ENCODE data around the gene SUGCT. TPM values are rescaled to one million over a fixed set of nuclear protein-coding genes. Genes with fewer than 3 reads are reported as not detected.

SUGCT gene
- total and polyA plus RNA-seq, 4 donors, result 2.4 to 5.3 (median 3.3) TPM

- Histone ChIP-seq H3K4me1 (ENCODE audit: control insufficient read depth, insufficient read depth, low read length) (no peaks in the 10 kb centered on the region), H3K36me3 (ENCODE audit: control insufficient read depth, insufficient read depth, low read length) (no peaks in the 10 kb centered on the region), H3K27me3 (ENCODE audit: control insufficient read depth, insufficient read depth, low read length) (no peaks in the 10 kb centered on the region), H3K9me3 (ENCODE audit: control insufficient read depth, insufficient read depth, low read length) (no peaks in the 10 kb centered on the region), H3K4me3 (ENCODE audit: low read depth, low read length) (no peak overlapping the region), H3K27ac (ENCODE audit: low read depth, low read length) (no peak overlapping the region)
- no peak for DNase-seq (ENCODE audit: low read depth in 4 of 6, low spot score in 6 of 6)
- WGBS (ENCODE audit: insufficient coverage), result 50% methylated on average over 1 of the region's 1 CpG
These were observed 51.8 kb downstream of the SUGCT start for GRCh38 chr7:40186586-40186985.

- Histone ChIP-seq H3K27ac (ENCODE audit: low read depth, low read length) (no peak overlapping the region), H3K4me1 (ENCODE audit: control insufficient read depth, insufficient read depth, low read length) (no peaks in the 10 kb centered on the region), H3K36me3 (ENCODE audit: control insufficient read depth, insufficient read depth, low read length) (no peaks in the 10 kb centered on the region), H3K9me3 (ENCODE audit: control insufficient read depth, insufficient read depth, low read length) (no peaks in the 10 kb centered on the region), H3K27me3 (ENCODE audit: control insufficient read depth, insufficient read depth, low read length) (no peaks in the 10 kb centered on the region), H3K4me3 (ENCODE audit: low read depth, low read length) (no peak overlapping the region)
- DNase-seq (ENCODE audit: low read depth in 4 of 6, low spot score in 6 of 6), result no peak
- WGBS (ENCODE audit: insufficient coverage), result 100% methylated on average over 1 of the region's 2 CpGs
These were observed 57.2 kb downstream of the SUGCT start for GRCh38 chr7:40192036-40192435.

DNA sequence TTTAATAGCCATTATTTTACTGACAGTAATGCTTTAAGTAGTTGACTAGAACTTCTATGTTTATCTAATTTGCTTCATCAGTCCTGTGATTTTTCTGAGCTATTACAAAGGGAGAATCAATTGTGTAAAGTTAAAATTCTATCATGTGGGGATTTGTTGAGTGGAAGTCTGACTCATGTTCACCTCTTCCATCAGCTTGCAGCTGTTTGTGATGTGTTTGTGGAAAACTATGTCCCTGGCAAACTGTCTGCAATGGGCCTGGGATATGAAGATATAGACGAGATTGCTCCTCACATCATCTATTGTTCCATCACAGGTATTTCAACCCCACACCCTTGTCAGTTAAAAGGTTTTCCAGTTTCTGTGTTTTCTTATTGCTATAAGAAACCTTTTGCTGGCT is 59.9 kb downstream of the SUGCT start:
- no CpG with 5 or more reads among the region's 1 CpG for WGBS (ENCODE audit: insufficient coverage)
- no peaks in the 10 kb centered on the region for H3K9me3 ChIP-seq (ENCODE audit: control insufficient read depth, insufficient read depth, low read length)
- no peaks in the 10 kb centered on the region for H3K4me1 ChIP-seq (ENCODE audit: control insufficient read depth, insufficient read depth, low read length)
- no peak overlapping the region for H3K27ac ChIP-seq (ENCODE audit: low read depth, low read length)
- H3K36me3 ChIP-seq (ENCODE audit: control insufficient read depth, insufficient read depth, low read length), result no peaks in the 10 kb centered on the region
- DNase-seq (ENCODE audit: low read depth in 4 of 6, low spot score in 6 of 6), result no peak
- H3K4me3 ChIP-seq (ENCODE audit: low read depth, low read length), result no peak overlapping the region
- no peaks in the 10 kb centered on the region for H3K27me3 ChIP-seq (ENCODE audit: control insufficient read depth, insufficient read depth, low read length)

- Histone ChIP-seq H3K36me3 (ENCODE audit: control insufficient read depth, insufficient read depth, low read length) (no peaks in the 10 kb centered on the region), H3K27me3 (ENCODE audit: control insufficient read depth, insufficient read depth, low read length) (no peaks in the 10 kb centered on the region), H3K27ac (ENCODE audit: low read depth, low read length) (no peak overlapping the region), H3K9me3 (ENCODE audit: control insufficient read depth, insufficient read depth, low read length) (no peaks in the 10 kb centered on the region), H3K4me1 (ENCODE audit: control insufficient read depth, insufficient read depth, low read length) (no peaks in the 10 kb centered on the region), H3K4me3 (ENCODE audit: low read depth, low read length) (no peak overlapping the region)
- no CpG with 5 or more reads among the region's 2 CpGs for WGBS (ENCODE audit: insufficient coverage)
- DNase-seq (ENCODE audit: low read depth in 4 of 6, low spot score in 6 of 6), result no peak
These were observed 62.7 kb downstream of the SUGCT start for GRCh38 chr7:40197527-40197926.

DNA sequence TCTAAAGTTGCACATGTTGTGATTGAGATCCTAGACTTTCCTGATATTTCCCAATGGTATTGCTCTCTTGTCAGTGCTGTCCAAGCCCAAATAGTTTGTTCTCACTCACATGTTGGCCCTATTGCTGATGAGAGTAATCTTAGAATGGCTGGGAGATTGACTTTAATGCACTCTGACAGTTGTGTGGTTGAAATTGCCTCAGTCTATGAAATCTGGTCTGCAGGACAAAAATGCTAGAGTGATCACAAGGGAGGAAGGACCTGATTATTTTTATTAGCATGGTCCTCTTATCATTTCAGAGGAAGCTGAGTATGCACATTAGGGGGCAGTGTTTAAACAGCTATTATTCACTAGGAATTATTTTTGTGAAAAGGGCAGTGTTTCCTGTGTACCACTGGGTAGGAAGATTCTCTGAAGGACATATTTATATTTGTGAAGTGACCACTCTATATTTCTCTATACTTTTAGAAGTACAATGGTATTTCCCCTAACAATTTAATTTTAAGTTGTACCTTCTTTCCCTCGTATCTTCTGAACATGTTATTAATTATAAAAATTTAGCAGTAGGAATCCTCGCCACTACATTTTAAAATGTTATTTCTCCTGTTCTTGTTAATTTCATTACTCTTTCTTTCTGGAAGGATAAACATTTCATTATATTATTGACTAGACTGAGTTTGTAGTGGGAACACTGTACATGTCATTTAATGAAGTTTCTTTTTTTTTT is 64.4 kb downstream of the SUGCT start:
- Histone ChIP-seq H3K27me3 (ENCODE audit: control insufficient read depth, insufficient read depth, low read length) (no peaks in the 10 kb centered on the region), H3K27ac (ENCODE audit: low read depth, low read length) (no peak overlapping the region), H3K9me3 (ENCODE audit: control insufficient read depth, insufficient read depth, low read length) (no peaks in the 10 kb centered on the region), H3K4me1 (ENCODE audit: control insufficient read depth, insufficient read depth, low read length) (no peaks in the 10 kb centered on the region), H3K4me3 (ENCODE audit: low read depth, low read length) (no peak overlapping the region), H3K36me3 (ENCODE audit: control insufficient read depth, insufficient read depth, low read length) (no peaks in the 10 kb centered on the region)
- peak in 1 of 6 donors; percentile 7 for DNase-seq (ENCODE audit: low read depth in 4 of 6, low spot score in 6 of 6)
- WGBS (ENCODE audit: insufficient coverage), result no CpG with 5 or more reads among the region's 2 CpGs

- Histone ChIP-seq H3K4me3 (ENCODE audit: low read depth, low read length) (no peak overlapping the region), H3K9me3 (ENCODE audit: control insufficient read depth, insufficient read depth, low read length) (no peaks in the 10 kb centered on the region), H3K27me3 (ENCODE audit: control insufficient read depth, insufficient read depth, low read length) (no peaks in the 10 kb centered on the region), H3K36me3 (ENCODE audit: control insufficient read depth, insufficient read depth, low read length) (no peaks in the 10 kb centered on the region), H3K4me1 (ENCODE audit: control insufficient read depth, insufficient read depth, low read length) (no peaks in the 10 kb centered on the region), H3K27ac (ENCODE audit: low read depth, low read length) (no peak overlapping the region)
- peak in 1 of 6 donors; percentile 35 for DNase-seq (ENCODE audit: low read depth in 4 of 6, low spot score in 6 of 6)
- WGBS (ENCODE audit: insufficient coverage), result no CpG with 5 or more reads among the region's 3 CpGs
These were observed 66.0 kb downstream of the SUGCT start for GRCh38 chr7:40200791-40201190.

GRCh38 chr7:40202851-40203250 is 68.0 kb downstream of the SUGCT start:
- Histone ChIP-seq H3K4me3 (ENCODE audit: low read depth, low read length) (no peak overlapping the region), H3K4me1 (ENCODE audit: control insufficient read depth, insufficient read depth, low read length) (no peaks in the 10 kb centered on the region), H3K27me3 (ENCODE audit: control insufficient read depth, insufficient read depth, low read length) (no peaks in the 10 kb centered on the region), H3K9me3 (ENCODE audit: control insufficient read depth, insufficient read depth, low read length) (no peaks in the 10 kb centered on the region), H3K36me3 (ENCODE audit: control insufficient read depth, insufficient read depth, low read length) (no peaks in the 10 kb centered on the region), H3K27ac (ENCODE audit: low read depth, low read length) (no peak overlapping the region)
- no peak for DNase-seq (ENCODE audit: low read depth in 4 of 6, low spot score in 6 of 6)
- 86% methylated on average over 2 of the region's 3 CpGs for WGBS (ENCODE audit: insufficient coverage)

- Histone ChIP-seq H3K36me3 (ENCODE audit: control insufficient read depth, insufficient read depth, low read length) (no peaks in the 10 kb centered on the region), H3K27ac (ENCODE audit: low read depth, low read length) (no peak overlapping the region), H3K9me3 (ENCODE audit: control insufficient read depth, insufficient read depth, low read length) (no peaks in the 10 kb centered on the region), H3K27me3 (ENCODE audit: control insufficient read depth, insufficient read depth, low read length) (no peaks in the 10 kb centered on the region), H3K4me1 (ENCODE audit: control insufficient read depth, insufficient read depth, low read length) (no peaks in the 10 kb centered on the region), H3K4me3 (ENCODE audit: low read depth, low read length) (no peak overlapping the region)
- DNase-seq (ENCODE audit: low read depth in 4 of 6, low spot score in 6 of 6), result no peak
- WGBS (ENCODE audit: insufficient coverage), result 100% methylated on average over 6 of the region's 7 CpGs
These were observed 69.8 kb downstream of the SUGCT start for GRCh38 chr7:40204581-40204980.

- Histone ChIP-seq H3K9me3 (ENCODE audit: control insufficient read depth, insufficient read depth, low read length) (no peaks in the 10 kb centered on the region), H3K4me1 (ENCODE audit: control insufficient read depth, insufficient read depth, low read length) (no peaks in the 10 kb centered on the region), H3K27me3 (ENCODE audit: control insufficient read depth, insufficient read depth, low read length) (no peaks in the 10 kb centered on the region), H3K27ac (ENCODE audit: low read depth, low read length) (no peak overlapping the region), H3K4me3 (ENCODE audit: low read depth, low read length) (no peak overlapping the region), H3K36me3 (ENCODE audit: control insufficient read depth, insufficient read depth, low read length) (no peaks in the 10 kb centered on the region)
- no CpG with 5 or more reads among the region's 2 CpGs for WGBS (ENCODE audit: insufficient coverage)
- DNase-seq (ENCODE audit: low read depth in 4 of 6, low spot score in 6 of 6), result no peak
These were observed 71.2 kb downstream of the SUGCT start for GRCh38 chr7:40205992-40206391.

GRCh38 chr7:40211276-40212003 is 76.6 kb downstream of the SUGCT start:
- Histone ChIP-seq H3K27me3 (ENCODE audit: control insufficient read depth, insufficient read depth, low read length) (no peaks in the 10 kb centered on the region), H3K9me3 (ENCODE audit: control insufficient read depth, insufficient read depth, low read length) (no peaks in the 10 kb centered on the region), H3K4me1 (ENCODE audit: control insufficient read depth, insufficient read depth, low read length) (no peaks in the 10 kb centered on the region), H3K4me3 (ENCODE audit: low read depth, low read length) (no peak overlapping the region), H3K27ac (ENCODE audit: low read depth, low read length) (no peak overlapping the region), H3K36me3 (ENCODE audit: control insufficient read depth, insufficient read depth, low read length) (no peaks in the 10 kb centered on the region)
- no peak for DNase-seq (ENCODE audit: low read depth in 4 of 6, low spot score in 6 of 6)
- WGBS (ENCODE audit: insufficient coverage), result 100% methylated on average over 1 of the region's 5 CpGs

All from spinal cord (tissue), 10 donors.